ENCODE results near the gene MAP3K3. TPM values are rescaled to one million over a fixed set of nuclear protein-coding genes. Genes with fewer than 3 reads are reported as not detected.

Gene MAP3K3
- total RNA-seq, 1 donor from 2014 or later: 58.5 TPM

- H3K36me3 ChIP-seq: peaks cover 48% of the 10 kb centered on the region
- no peak for ATAC-seq
- intact Hi-C loops (cut with DNase I): no loop called here
- TF ChIP-seq, protein P1, sequence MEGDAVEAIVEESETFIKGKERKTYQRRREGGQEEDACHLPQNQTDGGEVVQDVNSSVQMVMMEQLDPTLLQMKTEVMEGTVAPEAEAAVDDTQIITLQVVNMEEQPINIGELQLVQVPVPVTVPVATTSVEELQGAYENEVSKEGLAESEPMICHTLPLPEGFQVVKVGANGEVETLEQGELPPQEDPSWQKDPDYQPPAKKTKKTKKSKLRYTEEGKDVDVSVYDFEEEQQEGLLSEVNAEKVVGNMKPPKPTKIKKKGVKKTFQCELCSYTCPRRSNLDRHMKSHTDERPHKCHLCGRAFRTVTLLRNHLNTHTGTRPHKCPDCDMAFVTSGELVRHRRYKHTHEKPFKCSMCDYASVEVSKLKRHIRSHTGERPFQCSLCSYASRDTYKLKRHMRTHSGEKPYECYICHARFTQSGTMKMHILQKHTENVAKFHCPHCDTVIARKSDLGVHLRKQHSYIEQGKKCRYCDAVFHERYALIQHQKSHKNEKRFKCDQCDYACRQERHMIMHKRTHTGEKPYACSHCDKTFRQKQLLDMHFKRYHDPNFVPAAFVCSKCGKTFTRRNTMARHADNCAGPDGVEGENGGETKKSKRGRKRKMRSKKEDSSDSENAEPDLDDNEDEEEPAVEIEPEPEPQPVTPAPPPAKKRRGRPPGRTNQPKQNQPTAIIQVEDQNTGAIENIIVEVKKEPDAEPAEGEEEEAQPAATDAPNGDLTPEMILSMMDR (IDR thresholded peaks at IDR 0.05): no peak
- H3K27ac ChIP-seq: no peak overlapping the region
- no peaks in the 10 kb centered on the region for H3K9me3 ChIP-seq
- no peaks in the 10 kb centered on the region for H3K27me3 ChIP-seq (ENCODE audit: low read depth)
- no peak overlapping the region for H3K4me3 ChIP-seq
- peaks cover 76% of the 10 kb centered on the region for H3K4me1 ChIP-seq
- no peak for DNase-seq
Measured at GRCh38 chr17:63631062-63631461, 8.8 kb downstream of the MAP3K3 start.

- Histone ChIP-seq H3K4me1 (peaks cover 73% of the 10 kb centered on the region), H3K4me3 (no peak overlapping the region), H3K9me3 (no peaks in the 10 kb centered on the region), H3K36me3 (peaks cover 54% of the 10 kb centered on the region), H3K27ac (no peak overlapping the region), H3K27me3 (ENCODE audit: low read depth) (no peaks in the 10 kb centered on the region)
- TF ChIP-seq, protein P1 (IDR thresholded peaks at IDR 0.05): no peak
- ATAC-seq: no peak
- intact Hi-C loops (cut with DNase I): no loop called here
- no peak for DNase-seq
Measured at GRCh38 chr17:63631626-63632025, 9.4 kb downstream of the MAP3K3 start.

- no peak for ATAC-seq
- H3K27me3 ChIP-seq (ENCODE audit: low read depth): no peaks in the 10 kb centered on the region
- DNase-seq: no peak
- intact Hi-C loops (cut with DNase I): no loop called here
- peaks cover 52% of the 10 kb centered on the region for H3K4me1 ChIP-seq
- peak overlapping the region; percentile 50 for H3K27ac ChIP-seq
- peaks cover 67% of the 10 kb centered on the region for H3K36me3 ChIP-seq
- TF ChIP-seq, protein P1 (IDR thresholded peaks at IDR 0.05): no peak
- no peaks in the 10 kb centered on the region for H3K9me3 ChIP-seq
- no peak overlapping the region for H3K4me3 ChIP-seq
Measured at GRCh38 chr17:63633742-63634141, 11.5 kb downstream of the MAP3K3 start.

DNA sequence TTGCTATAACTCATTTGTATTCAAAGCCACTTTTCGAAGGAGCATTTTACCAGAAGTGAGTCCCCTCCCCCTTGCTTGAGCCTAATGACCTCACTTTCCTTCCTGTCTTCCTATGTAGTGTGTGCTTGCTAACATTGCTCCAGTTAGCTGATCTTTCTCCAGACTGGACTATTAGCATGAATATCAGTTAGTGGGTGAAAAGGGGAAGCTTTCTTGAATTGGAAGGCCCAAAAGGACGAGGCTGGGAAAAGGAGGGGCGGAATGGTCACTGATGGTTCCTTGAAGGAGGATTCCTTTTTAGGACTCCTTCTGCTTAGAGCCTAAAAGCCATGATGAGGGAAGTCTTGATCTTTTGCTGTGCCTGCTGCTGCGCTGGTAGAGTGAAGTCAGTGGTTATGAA is 11.9 kb downstream of the MAP3K3 start:
- intact Hi-C loops (cut with DNase I): no loop called here
- no peak for DNase-seq
- H3K4me1 ChIP-seq: peaks cover 48% of the 10 kb centered on the region
- TF ChIP-seq, protein P1 (IDR thresholded peaks at IDR 0.05): no peak
- H3K4me3 ChIP-seq: no peak overlapping the region
- no peaks in the 10 kb centered on the region for H3K27me3 ChIP-seq (ENCODE audit: low read depth)
- H3K27ac ChIP-seq: peak overlapping the region; percentile 50
- no peaks in the 10 kb centered on the region for H3K9me3 ChIP-seq
- ATAC-seq: peak in 1 of 2 donors; percentile 61
- H3K36me3 ChIP-seq: peaks cover 67% of the 10 kb centered on the region

DNA sequence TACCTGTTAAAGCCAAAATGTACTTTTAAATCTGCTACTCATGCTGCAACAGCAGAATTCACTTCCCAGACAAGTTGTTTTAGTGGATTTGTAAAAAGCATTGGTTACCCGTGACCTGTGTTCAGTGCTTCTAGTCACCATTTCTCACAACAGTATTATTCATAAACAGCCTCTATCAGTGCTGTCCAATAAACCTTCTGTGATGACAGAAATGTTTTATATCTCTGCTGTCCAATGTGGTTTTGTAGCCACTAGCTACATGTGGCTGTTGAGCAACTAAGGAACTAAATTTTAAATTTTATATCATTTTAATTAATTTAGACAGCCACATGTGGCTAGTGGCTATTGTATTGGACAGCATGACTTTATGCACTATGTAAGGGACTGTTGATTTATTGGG is 12.6 kb downstream of the MAP3K3 start:
- Histone ChIP-seq H3K9me3 (no peaks in the 10 kb centered on the region), H3K27me3 (ENCODE audit: low read depth) (no peaks in the 10 kb centered on the region), H3K4me1 (peaks cover 41% of the 10 kb centered on the region), H3K27ac (peak overlapping the region; percentile 50), H3K36me3 (peaks cover 66% of the 10 kb centered on the region), H3K4me3 (no peak overlapping the region)
- intact Hi-C loops (cut with DNase I): no loop called here
- TF ChIP-seq, protein P1 (IDR thresholded peaks at IDR 0.05): no peak
- no peak for DNase-seq
- ATAC-seq: no peak

DNA sequence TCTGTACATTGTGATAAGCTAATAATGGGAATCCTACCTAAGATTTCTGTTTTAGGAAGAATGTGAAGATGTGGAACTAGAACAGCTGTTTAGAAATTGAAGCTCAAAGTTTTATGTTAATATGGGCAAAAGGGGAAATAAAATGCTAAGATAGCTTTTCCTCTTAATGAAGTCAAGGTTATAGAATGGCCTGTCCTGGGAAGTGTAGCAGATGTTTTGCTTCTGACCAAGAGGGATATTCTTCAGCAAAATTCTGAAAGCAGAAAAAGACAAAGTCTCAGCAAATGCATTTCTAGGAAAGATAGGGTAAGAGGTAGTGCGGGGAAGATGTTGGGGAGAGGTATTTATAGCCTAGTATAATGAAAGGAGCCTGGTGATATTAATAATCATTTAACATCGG is 13.1 kb downstream of the MAP3K3 start:
- no peak for ATAC-seq

More for the DNA sequence above, 13.1 kb downstream of the MAP3K3 start:
- H3K36me3 ChIP-seq: peaks cover 68% of the 10 kb centered on the region
- no peak overlapping the region for H3K4me3 ChIP-seq
- DNase-seq: no peak
- no peaks in the 10 kb centered on the region for H3K27me3 ChIP-seq (ENCODE audit: low read depth)
- TF ChIP-seq, protein P1 (IDR thresholded peaks at IDR 0.05): no peak
- H3K27ac ChIP-seq: no peak overlapping the region
- intact Hi-C loops (cut with DNase I): no loop called here
- peaks cover 37% of the 10 kb centered on the region for H3K4me1 ChIP-seq
- no peaks in the 10 kb centered on the region for H3K9me3 ChIP-seq
